CD14-positive monocyte (primary cell): ENCODE results near the gene CHRM4. TPM values are rescaled to one million over a fixed set of nuclear protein-coding genes. Genes with fewer than 3 reads are reported as not detected.

Experiments used
- DNase-seq, 3 donors: peaks; one replicate each; pipeline ENCODE4 v3.0.0-alpha.2; 2011 to 2022
- H2AFZ ChIP-seq: 2 replicates; pipeline ENCODE4 v1.6.0; 2012; ENCODE audit warnings: mild to moderate bottlenecking, low read depth, low read length, inconsistent platforms; ENCODE audit not compliant: insufficient read depth, poor library complexity, severe bottlenecking
- H3K27ac ChIP-seq, 2 donors: 1 replicate in 1 of 2; 2 replicates in 1 of 2; pipeline ENCODE4 v1.5.1; 2012 to 2013; ENCODE audit warnings: low read length in 2 of 2, control low read depth in 1 of 2, inconsistent platforms in 1 of 2, low read depth in 1 of 2, mild to moderate bottlenecking in 1 of 2
- H3K27me3 ChIP-seq, 2 donors: one replicate each; pipeline versions ENCODE4 v1.6.0 to v1.6.1; 2011 to 2013; ENCODE audit warnings: low read length in 2 of 2; ENCODE audit not compliant: control insufficient read depth in 2 of 2, insufficient read depth in 2 of 2
- H3K36me3 ChIP-seq, 2 donors: replicated peaks in 1 of 2; 1 replicate in 1 of 2; 2 replicates in 1 of 2; pipeline versions ENCODE4 v1.5.1 to v1.6.1; 2012 to 2013; ENCODE audit warnings: low read length in 2 of 2, control low read depth in 1 of 2, inconsistent platforms in 1 of 2, mild to moderate bottlenecking in 1 of 2; ENCODE audit not compliant: insufficient read depth in 2 of 2, control insufficient read depth in 1 of 2
- H3K4me1 ChIP-seq, 2 donors: 1 replicate in 1 of 2; 2 replicates in 1 of 2; pipeline versions ENCODE4 v1.5.1 to v1.6.1; 2012 to 2013; ENCODE audit warnings: low read length in 2 of 2, control low read depth in 1 of 2, inconsistent platforms in 1 of 2, mild to moderate bottlenecking in 1 of 2, moderate library complexity in 1 of 2; ENCODE audit not compliant: insufficient read depth in 2 of 2, control insufficient read depth in 1 of 2
- H3K4me2 ChIP-seq: replicated peaks from 2 replicates; pipeline ENCODE3; 2012; ENCODE audit warnings: low read length, moderate library complexity, mild to moderate bottlenecking; ENCODE audit not compliant: poor library complexity, severe bottlenecking; ENCODE audit errors: extremely low read depth
- H3K4me3 ChIP-seq, 3 experiments: fragments of 200-600 bp in 1 of 3; sonication (generic) in 1 of 3; replicated peaks in 1 of 3; 1 replicate in 2 of 3; 2 replicates in 1 of 3; pipeline ENCODE4 v1.5.1; 2011 to 2013; ENCODE audit warnings: low read length in 3 of 3, mild to moderate bottlenecking in 3 of 3, control low read depth in 2 of 3, low read depth in 2 of 3, inconsistent platforms in 1 of 3, moderate library complexity in 1 of 3
- H3K79me2 ChIP-seq: 2 replicates; pipeline ENCODE4 v1.6.0; 2012; ENCODE audit warnings: mild to moderate bottlenecking, control low read depth, inconsistent platforms, low read length, moderate library complexity; ENCODE audit not compliant: insufficient read depth
- H3K9ac ChIP-seq: 2 replicates; pipeline ENCODE4 v1.6.0; 2017; ENCODE audit warnings: low read length, mild to moderate bottlenecking; ENCODE audit not compliant: insufficient read depth, poor library complexity, severe bottlenecking
- H3K9me3 ChIP-seq, 2 donors: replicated peaks in 1 of 2; 1 replicate in 1 of 2; 2 replicates in 1 of 2; pipeline versions ENCODE4 v1.5.1 to v1.6.1; 2012 to 2013; ENCODE audit warnings: low read length in 2 of 2, control low read depth in 1 of 2; ENCODE audit not compliant: control insufficient read depth in 1 of 2, insufficient read depth in 1 of 2
- H4K20me1 ChIP-seq: 2 replicates; pipeline ENCODE4 v1.6.0; 2012; ENCODE audit warnings: mild to moderate bottlenecking, low read length, control low read depth, moderate library complexity; ENCODE audit not compliant: insufficient read depth
- H3K27ac Mint-ChIP-seq, 7 donors: one replicate each; pipeline ENCODE4 v1.8.0; 2020; ENCODE audit warnings: mild to moderate bottlenecking in 7 of 7, mixed read lengths in 7 of 7, moderate library complexity in 6 of 7, inconsistent platforms in 2 of 7
- H3K27me3 Mint-ChIP-seq, 3 donors: one replicate each; pipeline ENCODE4 v1.8.0; 2021 to 2022; ENCODE audit warnings: low read depth in 3 of 3, mild to moderate bottlenecking in 3 of 3, mixed read lengths in 3 of 3, moderate library complexity in 3 of 3, inconsistent platforms in 1 of 3
- H3K36me3 Mint-ChIP-seq, 2 donors: one replicate each; pipeline ENCODE4 v1.8.0; 2020; ENCODE audit warnings: mixed read lengths in 2 of 2, inconsistent platforms in 1 of 2, mild to moderate bottlenecking in 1 of 2
- H3K4me1 Mint-ChIP-seq: one replicate; pipeline ENCODE4 v1.8.0; 2020; ENCODE audit warnings: mild to moderate bottlenecking, mixed read lengths
- H3K4me3 Mint-ChIP-seq, 2 donors: one replicate each; pipeline ENCODE4 v1.8.0; 2020; ENCODE audit warnings: mild to moderate bottlenecking in 2 of 2, mixed read lengths in 2 of 2, moderate library complexity in 1 of 2
- H3K9me3 Mint-ChIP-seq, 7 donors: one replicate each; pipeline ENCODE4 v1.8.0; 2020 to 2022; ENCODE audit warnings: mixed read lengths in 7 of 7, mild to moderate bottlenecking in 6 of 7, moderate library complexity in 6 of 7, inconsistent platforms in 2 of 7
- CTCF ChIP-seq: fragments of 200-600 bp; IDR thresholded peaks from one replicate; pipeline ENCODE4 v1.8.0; 2022; ENCODE audit warnings: antibody characterized with exemption, mild to moderate bottlenecking
- WGBS: methylation state at CpG from one replicate; pipeline ENCODE4 v1.1.5; 2013; ENCODE audit warnings: missing lambda C conversion rate; ENCODE audit not compliant: insufficient coverage; 5-methylcytosine and 5-hydroxymethylcytosine counted together
- intact Hi-C, 2 donors: fragments of 100-400 bp; cut with micrococcal nuclease; formaldehyde crosslinking; loops; one replicate each; pipeline versions ENCODE4 v1.15.0 to v1.15.1; 2023
- polyA plus RNA-seq, 3 donors: library from polyadenylated mRNA; depleted of rRNA in 1 of 3; unstranded in 2 of 3; stranded (reverse) in 1 of 3; fragments of 300-500 nt in 2 of 3; fragments of >200 nt in 1 of 3; fragmentation: Illumina TruSeq in 2 of 3; gene quantifications; 1 replicate in 2 of 3; 2 replicates in 1 of 3; pipeline ENCODE4 v1.2.3, GENCODE V29; 2012 to 2021

Gene CHRM4
- polyA plus RNA-seq, 3 donors, result 0.15 to 0.57 TPM; not detected in 1

GRCh38 chr11:46383404-46383758 is 8.2 kb downstream of the CHRM4 start:
- intact Hi-C loops, result loop anchor here (10.0 kb wide), 2 partner anchors 151 to 231 kb away; partner anchors contain the start of genes ATG13 (in 1 of the 2) and HARBI1 (in 1 of the 2)
- H3K4me1 Mint-ChIP-seq, result peaks cover 32% of the 10 kb centered on the region

More at GRCh38 chr11:46383404-46383758, 8.2 kb downstream of the CHRM4 start:
- peak overlapping the region in 2 of 7 donors; percentile 3 to 23 for H3K27ac Mint-ChIP-seq
- DNase-seq, result no peak
- H3K9ac ChIP-seq, result no peak overlapping the region
- H3K27ac ChIP-seq, result no peak overlapping the region
- H3K9me3 ChIP-seq, result peaks cover 0 to 11% of the 10 kb centered on the region in 2 donors
- H3K9me3 Mint-ChIP-seq, result peaks cover 0 to 24% (median 2%) of the 10 kb centered on the region in 7 donors
- H3K36me3 Mint-ChIP-seq, result peaks cover 2 to 3% of the 10 kb centered on the region in 2 donors
- H3K36me3 ChIP-seq, result peaks cover 3 to 4% of the 10 kb centered on the region in 2 donors
- TF ChIP-seq CTCF, result peak; percentile 17
- peaks cover 21 to 43% of the 10 kb centered on the region in 2 donors for H3K27me3 ChIP-seq
- WGBS, result no CpG with 5 or more reads among the region's 7 CpGs
- no peak overlapping the region for H3K4me3 ChIP-seq
- peak overlapping the region; percentile 16 to 67 for H3K4me3 Mint-ChIP-seq
- peaks cover 35 to 49% of the 10 kb centered on the region in 2 donors for H3K4me1 ChIP-seq
- no peak overlapping the region for H2AFZ ChIP-seq
- no peaks in the 10 kb centered on the region for H3K79me2 ChIP-seq
- no peak overlapping the region for H3K4me2 ChIP-seq
- peaks cover 41 to 80% (median 59%) of the 10 kb centered on the region in 3 donors for H3K27me3 Mint-ChIP-seq
- H4K20me1 ChIP-seq, result peaks cover 56% of the 10 kb centered on the region
